IMR-90 (cell line): ENCODE measurements around the gene RAPGEF2. TPM values are rescaled to one million over a fixed set of nuclear protein-coding genes. Genes with fewer than 3 reads are reported as not detected.

ENCODE experiments used
- ATAC-seq: fragments of 200-7000 bp; cut with Tn5 transposase; 2 replicates; pipeline ENCODE4 v1.9.1; 2020; ENCODE audit warnings: low read depth, mild to moderate bottlenecking, moderate library complexity
- BruUV-seq: library from RNA; stranded (reverse); fragments of 400-500 nt; replicated peaks from 2 replicates; lab custom pipeline; 2021; lab: Mats Ljungman, UMichigan
- CTCF ChIA-PET: fragments of 300-600 bp; formaldehyde crosslinking; extraction: SDS; loops from one replicate; lab custom pipeline; 2021; ENCODE audit warnings: antibody characterized with exemption; lab: Yijun Ruan, JAX
- POLR2A ChIA-PET: fragments of 300-600 bp; sonication (Branson Sonifier 250); formaldehyde crosslinking; loops from one replicate; lab custom pipeline; 2022; ENCODE audit warnings: antibody characterized with exemption; ENCODE audit not compliant: unreplicated experiment; lab: Charles Lee
- DNase-seq: peaks from one replicate; pipeline ENCODE4 v3.0.0; 2013
- H2AFZ ChIP-seq: replicated peaks from 2 replicates; pipeline ENCODE3; 2013; ENCODE audit warnings: low read length, mild to moderate bottlenecking; ENCODE audit not compliant: poor library complexity
- H2AK5ac ChIP-seq: 2 replicates; pipeline ENCODE4 v1.6.1; 2013; ENCODE audit warnings: low read depth, low read length, inconsistent platforms
- H2AK9ac ChIP-seq: replicated peaks from 2 replicates; pipeline ENCODE3; 2013; ENCODE audit warnings: mild to moderate bottlenecking, low read depth, low read length, moderate library complexity; ENCODE audit not compliant: poor library complexity
- H2BK120ac ChIP-seq: 2 replicates; pipeline ENCODE4 v1.6.1; 2013; ENCODE audit warnings: low read depth, low read length, inconsistent platforms
- H2BK15ac ChIP-seq: 3 replicates; pipeline ENCODE4 v1.6.1; 2013; ENCODE audit warnings: low read depth, low read length, inconsistent platforms
- H2BK20ac ChIP-seq: 2 replicates; pipeline ENCODE4 v1.6.1; 2013; ENCODE audit warnings: low read depth, mild to moderate bottlenecking, inconsistent platforms, low read length, moderate library complexity
- H2BK5ac ChIP-seq: 2 replicates; pipeline ENCODE4 v1.6.1; 2013; ENCODE audit warnings: mild to moderate bottlenecking, low read depth, low read length, inconsistent platforms; ENCODE audit not compliant: poor library complexity, severe bottlenecking
- H3K14ac ChIP-seq: replicated peaks from 2 replicates; pipeline ENCODE4 v1.6.1; 2013; ENCODE audit warnings: low read depth, low read length, inconsistent platforms
- H3K18ac ChIP-seq: 2 replicates; pipeline ENCODE4 v1.6.1; 2013; ENCODE audit warnings: low read depth, low read length, control low read depth
- H3K23ac ChIP-seq: 2 replicates; pipeline ENCODE4 v1.6.1; 2013; ENCODE audit warnings: low read depth, low read length, inconsistent platforms
- H3K27ac ChIP-seq: 2 replicates; pipeline ENCODE4 v1.5.1; 2013; ENCODE audit warnings: mild to moderate bottlenecking, control low read depth, low read length; ENCODE audit not compliant: insufficient read depth
- H3K27me3 ChIP-seq: 2 replicates; pipeline ENCODE4 v1.6.1; 2013; ENCODE audit warnings: low read length; ENCODE audit not compliant: control insufficient read depth, insufficient read depth
- H3K36me3 ChIP-seq: 2 replicates; pipeline ENCODE4 v1.6.1; 2013; ENCODE audit warnings: low read length, mixed read lengths; ENCODE audit not compliant: control insufficient read depth, insufficient read depth
- H3K4ac ChIP-seq: 2 replicates; pipeline ENCODE4 v1.6.1; 2013; ENCODE audit warnings: low read depth, low read length, inconsistent platforms
- H3K4me1 ChIP-seq: 2 replicates; pipeline ENCODE4 v1.6.1; 2013; ENCODE audit warnings: low read length, mixed read lengths; ENCODE audit not compliant: control insufficient read depth, insufficient read depth
- H3K4me2 ChIP-seq: 2 replicates; pipeline ENCODE4 v1.6.1; 2013; ENCODE audit warnings: low read depth, mild to moderate bottlenecking, control low read depth, low read length, moderate library complexity
- H3K4me3 ChIP-seq: 2 replicates; pipeline ENCODE4 v1.5.1; 2013; ENCODE audit warnings: low read depth, mild to moderate bottlenecking, control low read depth, low read length, moderate library complexity; ENCODE audit not compliant: insufficient read depth
- H3K56ac ChIP-seq: 2 replicates; pipeline ENCODE4 v1.6.1; 2013; ENCODE audit warnings: low read length, inconsistent platforms; ENCODE audit not compliant: insufficient read depth; ENCODE audit errors: extremely low read depth
- H3K79me1 ChIP-seq, 2 experiments: 2 replicates each; pipeline ENCODE4 v1.6.1; 2013; ENCODE audit warnings: low read length in 2 of 2, inconsistent platforms in 1 of 2, low read depth in 1 of 2
- H3K9ac ChIP-seq: 2 replicates; pipeline ENCODE4 v1.6.1; 2013; ENCODE audit warnings: low read depth, low read length, control low read depth
- H3K9me1 ChIP-seq: 2 replicates; pipeline ENCODE4 v1.6.1; 2013; ENCODE audit warnings: low read length, inconsistent platforms; ENCODE audit not compliant: insufficient read depth
- H3K9me3 ChIP-seq: 2 replicates; pipeline ENCODE4 v1.6.1; 2013; ENCODE audit warnings: low read length; ENCODE audit not compliant: control insufficient read depth, insufficient read depth
- H4K20me1 ChIP-seq: 2 replicates; pipeline ENCODE4 v1.6.1; 2013; ENCODE audit warnings: low read length, inconsistent platforms; ENCODE audit not compliant: insufficient read depth
- H4K5ac ChIP-seq: 2 replicates; pipeline ENCODE4 v1.6.1; 2013; ENCODE audit warnings: mild to moderate bottlenecking, low read depth, low read length, control low read depth
- H4K8ac ChIP-seq, 2 experiments: 2 replicates each; pipeline ENCODE4 v1.6.1; 2013; ENCODE audit warnings: low read depth in 2 of 2, low read length in 2 of 2, control low read depth in 1 of 2, inconsistent platforms in 1 of 2
- H4K91ac ChIP-seq: 2 replicates; pipeline ENCODE4 v1.6.1; 2013; ENCODE audit warnings: low read depth, low read length, inconsistent platforms; ENCODE audit not compliant: insufficient read depth
- BHLHE40 ChIP-seq: fragments of 150-350 bp; IDR thresholded peaks from 2 replicates; pipeline ENCODE4 v1.6.1; 2016; ENCODE audit warnings: mild to moderate bottlenecking, low read depth, low read length
- CEBPB ChIP-seq: IDR thresholded peaks from 2 replicates; pipeline ENCODE4 v1.6.1; 2012; ENCODE audit warnings: low read depth, low read length, improper control_type of control experiment
- MXI1 ChIP-seq: IDR thresholded peaks from 2 replicates; pipeline ENCODE4 v1.6.1; 2012; ENCODE audit warnings: low read depth, mild to moderate bottlenecking, low read length, moderate library complexity, borderline replicate concordance
- POLR2A ChIP-seq: IDR thresholded peaks from 2 replicates; pipeline ENCODE4 v1.6.1; 2012; ENCODE audit warnings: mild to moderate bottlenecking, low read depth, low read length
- RAD21 ChIP-seq: IDR thresholded peaks from 2 replicates; pipeline ENCODE4 v1.6.1; 2012; ENCODE audit warnings: low read length, improper control_type of control experiment
- RFX5 ChIP-seq: IDR thresholded peaks from 2 replicates; pipeline ENCODE4 v1.8.0; 2012; ENCODE audit warnings: low read depth, mild to moderate bottlenecking, low read length, moderate library complexity
- SMC3 ChIP-seq: fragments of 150-350 bp; IDR thresholded peaks from 2 replicates; pipeline ENCODE4 v1.6.1; 2016; ENCODE audit warnings: low read depth, mild to moderate bottlenecking, antibody characterized with exemption, low read length, moderate library complexity
- dilution Hi-C: fragments of 300-500 bp; cut with HindIII; formaldehyde crosslinking; loops from one replicate; pipeline ENCODE4 v1.14.3; 2018; ENCODE audit warnings: low sequenced_read_pairs; ENCODE audit not compliant: unreplicated experiment
- in situ Hi-C: fragments of 300-500 bp; cut with MboI; formaldehyde crosslinking; loops from 3 replicates; pipeline ENCODE4 v1.14.3; 2019; ENCODE audit warnings: low sequenced_read_pairs, inconsistent platforms, mixed read lengths
- intact Hi-C: fragments of 100-400 bp; cut with micrococcal nuclease; formaldehyde crosslinking; loops from 2 replicates; pipeline ENCODE4 v1.10.0; 2022
- polyA plus RNA-seq, 3 experiments: library from polyadenylated mRNA; depleted of rRNA; stranded (reverse); fragments of >200 nt; gene quantifications; 2 replicates each; pipeline ENCODE4 v1.2.3, GENCODE V29; 2012; ENCODE audit warnings: low replicate concordance in 1 of 3
- total RNA-seq: library from RNA; depleted of rRNA; stranded (reverse); fragments of >200 nt; gene quantifications from 2 replicates; pipeline ENCODE4 v1.2.3, GENCODE V29; 2012

The RAPGEF2 gene
- total and polyA plus RNA-seq, 2 of the 4 experiments (the other 2 are of a cell fraction): 27.6 to 109 TPM

- Histone ChIP-seq H3K9me3 (no peaks in the 10 kb centered on the region), H3K4ac (no peak overlapping the region), H3K4me3 (no peak overlapping the region), H2AK5ac (no peak overlapping the region), H3K27ac (no peak overlapping the region), H3K79me1 (peaks cover 18 to 36% of the 10 kb centered on the region in 2 experiments), H3K18ac (no peak overlapping the region), H4K91ac (no peak overlapping the region), H2AFZ (no peak overlapping the region), H2BK20ac (no peak overlapping the region), H2BK15ac (no peak overlapping the region), H2BK5ac (no peak overlapping the region), H3K27me3 (no peaks in the 10 kb centered on the region), H3K36me3 (no peaks in the 10 kb centered on the region), H3K4me1 (peaks cover 3% of the 10 kb centered on the region; the same call in 1 of the 2 replicates), H3K9me1 (peaks cover 3% of the 10 kb centered on the region; the same call in 1 of the 2 replicates), H3K23ac (no peak overlapping the region), H4K8ac (no peak overlapping the region), H3K9ac (no peak overlapping the region), H3K56ac (no peak overlapping the region), H2BK120ac (no peak overlapping the region), H2AK9ac (no peak overlapping the region), H4K5ac (no peak overlapping the region), H3K4me2 (no peak overlapping the region), H4K20me1 (peaks cover 2% of the 10 kb centered on the region; the same call in 1 of the 2 replicates), H3K14ac (no peak overlapping the region)
- dilution Hi-C loops (no loop called here), in situ Hi-C loops (no loop called here), intact Hi-C loops (no loop called here)
- DNase-seq: no peak
- no peak for TF ChIP-seq RAD21
- no peak for TF ChIP-seq SMC3
- TF ChIP-seq CEBPB: no peak
- TF ChIP-seq MXI1: no peak
- TF ChIP-seq POLR2A: no peak
- TF ChIP-seq BHLHE40: no peak
- TF ChIP-seq RFX5: no peak
- no TSS peak for BruUV-seq
- ATAC-seq: no peak
- CTCF ChIA-PET: no interaction called here
- POLR2A ChIA-PET: no interaction called here
These were observed 34.3 kb downstream of the RAPGEF2 start for GRCh38 chr4:159137176-159137575.
